NT2/D1 (cell line): ENCODE data around the gene CNDP1.

Source experiments
- SUZ12 ChIP-seq: IDR thresholded peaks from 2 replicates; pipeline ENCODE4 v1.6.1; 2011; ENCODE audit not compliant: insufficient read length, insufficient read depth; ENCODE audit errors: extremely low read depth
- YY1 ChIP-seq: IDR thresholded peaks from 2 replicates; pipeline ENCODE4 v1.6.1; 2011; ENCODE audit not compliant: insufficient read length, insufficient read depth
- ZNF274 ChIP-seq: IDR thresholded peaks from 2 replicates; pipeline ENCODE4 v1.6.1; 2011; ENCODE audit warnings: mild to moderate bottlenecking, low read depth, low read length

- TF ChIP-seq YY1 (no peak), SUZ12 (no peak), ZNF274 (no peak)
Measured at GRCh38 chr18:74622072-74622471, 87.8 kb downstream of the CNDP1 start.
